HT-29 (cell line): ENCODE data around the gene USP48. TPM values are rescaled to one million over a fixed set of nuclear protein-coding genes. Genes with fewer than 3 reads are reported as not detected.

Experiments
- DNase-seq: peaks from one replicate; pipeline ENCODE4 v3.0.0-alpha.2; 2015; ENCODE audit warnings: low spot score
- total RNA-seq: library from RNA; depleted of rRNA; stranded (reverse); fragments of >200 nt; shearing (Covaris generic); gene quantifications from 2 replicates; pipeline ENCODE4 v1.2.3, GENCODE V29; 2014

USP48 gene
- total RNA-seq, 1 experiment from 2014 or later = 19.5 TPM

DNA sequence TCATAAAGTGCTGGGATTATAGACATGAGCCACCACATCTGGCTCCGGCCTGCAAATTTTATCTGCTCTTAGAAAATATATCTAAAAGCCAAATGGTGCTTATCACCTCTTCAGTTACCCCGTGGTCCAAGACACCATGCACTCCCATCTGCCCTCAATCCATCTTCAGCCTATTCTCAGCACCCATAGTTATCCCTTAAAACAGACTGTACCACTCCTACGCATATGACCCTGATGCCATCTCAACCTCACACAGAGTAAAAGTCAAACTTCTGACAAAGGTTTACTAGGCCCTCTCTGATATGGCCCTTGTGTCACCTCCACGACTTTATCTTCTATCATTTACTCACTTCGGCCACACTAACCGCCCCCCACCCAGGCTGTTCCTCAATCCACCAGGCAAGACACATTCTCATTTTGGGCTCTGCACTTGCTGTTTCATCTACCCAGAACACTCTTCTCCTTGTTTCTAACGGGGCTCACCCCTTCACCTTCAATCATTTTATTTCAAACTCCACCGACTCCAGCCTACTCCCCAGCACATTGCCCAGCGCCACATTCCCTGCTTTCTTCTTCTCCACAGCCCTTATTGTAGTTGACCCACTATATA is 33.0 kb downstream of the USP48 start:
- no peak for DNase-seq

DNA sequence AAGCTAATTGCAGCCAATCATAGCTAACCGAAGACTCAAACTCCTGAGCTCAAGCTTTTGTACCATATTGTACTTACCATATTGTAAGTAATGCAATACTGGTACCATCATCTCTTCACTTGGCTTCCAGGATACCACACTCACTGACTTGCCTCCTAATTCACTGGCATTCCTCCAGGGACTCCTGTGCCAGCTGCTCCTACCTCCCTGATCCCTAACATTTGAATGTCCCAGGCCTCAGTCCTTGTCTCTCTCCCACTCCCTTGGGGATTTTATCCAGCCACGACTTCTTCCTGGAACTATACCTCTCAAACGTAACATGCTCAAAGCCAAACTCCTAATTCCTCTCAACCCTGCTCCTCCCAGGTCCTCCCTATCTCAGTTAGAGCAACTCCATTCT is 33.8 kb downstream of the USP48 start:
- no peak for DNase-seq

DNA sequence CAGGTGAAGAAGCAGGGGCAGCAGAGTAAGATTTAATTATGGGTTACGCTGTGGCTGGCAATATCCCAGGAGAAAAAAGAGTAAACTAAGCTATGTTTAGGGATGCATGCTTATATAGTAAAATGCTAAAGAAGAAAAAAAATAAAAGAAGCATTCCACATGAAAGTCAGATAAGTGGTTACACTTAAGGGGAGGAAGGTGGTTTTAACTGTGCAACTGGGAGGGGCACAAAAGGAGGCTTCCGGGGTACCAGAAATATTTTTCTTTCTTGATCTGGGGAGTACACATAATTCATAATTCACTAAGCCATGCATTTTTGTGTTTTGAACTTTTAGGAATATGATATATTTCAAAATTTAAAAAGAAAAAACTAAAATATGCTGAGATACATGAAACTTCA is 39.5 kb downstream of the USP48 start:
- no peak for DNase-seq

DNA sequence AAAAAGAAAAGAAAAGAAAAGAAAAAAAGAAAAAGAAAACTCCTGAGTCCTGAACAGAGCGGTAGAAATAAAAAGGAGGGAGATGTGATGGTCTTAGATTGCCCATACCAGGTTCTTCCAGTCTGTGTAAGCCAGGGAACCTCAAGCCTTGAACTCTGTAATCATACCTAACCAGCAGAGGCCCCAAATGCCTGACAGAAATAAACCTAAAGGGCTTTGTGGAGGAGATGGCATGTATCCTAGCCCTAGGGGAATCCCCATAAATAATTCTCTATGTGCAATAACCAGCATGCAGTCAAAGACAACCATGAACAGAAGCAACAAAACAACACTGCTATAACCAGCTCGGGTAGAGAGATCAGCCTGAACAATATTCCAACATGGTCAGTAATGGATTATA is 40.4 kb downstream of the USP48 start:
- DNase-seq = no peak

DNA sequence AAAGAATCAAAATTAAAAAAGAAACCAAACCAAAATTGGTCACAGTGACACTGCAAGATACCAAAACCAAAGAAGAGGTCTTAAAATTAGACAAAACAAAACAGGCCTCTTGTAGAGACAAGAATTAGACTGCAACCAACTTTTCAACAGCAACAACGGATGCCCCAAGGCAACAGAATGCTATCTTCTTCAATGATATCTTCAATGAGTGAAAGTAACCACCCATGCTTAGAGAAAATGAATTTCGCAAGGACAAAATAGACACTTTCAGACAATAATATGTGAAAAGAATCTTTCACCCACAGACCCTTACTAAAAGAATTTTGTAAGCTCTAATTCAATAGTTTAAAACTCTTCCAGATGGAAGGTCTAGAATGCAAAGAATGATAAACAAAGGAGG is 41.7 kb downstream of the USP48 start:
- no peak for DNase-seq

- no peak for DNase-seq
Observed at GRCh38 chr1:21736876-21737275, 46.1 kb downstream of the USP48 start.

- no peak for DNase-seq
Observed at GRCh38 chr1:21736011-21736410, 46.9 kb downstream of the USP48 start.

- DNase-seq = no peak
Observed at GRCh38 chr1:21734526-21734925, 48.4 kb downstream of the USP48 start.

GRCh38 chr1:21732664-21733063 is 50.3 kb downstream of the USP48 start:
- DNase-seq = no peak

DNA sequence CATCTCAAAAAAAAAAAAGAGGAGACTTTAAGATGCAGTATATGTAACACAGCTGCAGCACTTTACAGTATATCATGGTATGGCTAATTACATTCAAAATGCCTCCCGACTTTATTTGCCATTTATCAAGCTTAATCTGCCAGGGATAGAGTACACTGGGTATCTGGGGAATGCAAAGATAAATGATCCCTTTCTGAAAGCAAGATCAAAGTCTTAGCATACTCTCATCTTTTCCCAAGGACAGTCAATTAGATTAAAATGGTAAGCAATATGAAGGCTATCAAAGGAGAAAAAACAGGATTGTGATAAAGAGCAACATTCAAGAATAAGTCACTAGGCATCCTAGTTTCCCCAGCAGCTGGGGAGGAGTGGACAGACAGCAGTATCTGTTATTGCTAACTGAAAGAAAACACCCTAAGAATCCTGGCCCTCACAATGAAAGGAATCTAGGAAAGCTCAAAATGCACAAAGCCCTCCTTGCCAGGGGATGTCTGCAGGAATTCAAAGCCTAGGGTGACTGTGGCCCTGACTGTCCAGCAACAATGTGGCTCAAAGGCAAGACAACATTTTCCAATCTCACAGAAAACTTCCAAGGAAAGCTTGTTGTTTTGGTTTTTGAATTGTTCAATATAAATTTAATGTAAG is 57.1 kb downstream of the USP48 start:
- DNase-seq = no peak

GRCh38 chr1:21724570-21724969 is 58.4 kb downstream of the USP48 start:
- DNase-seq = no peak

DNA sequence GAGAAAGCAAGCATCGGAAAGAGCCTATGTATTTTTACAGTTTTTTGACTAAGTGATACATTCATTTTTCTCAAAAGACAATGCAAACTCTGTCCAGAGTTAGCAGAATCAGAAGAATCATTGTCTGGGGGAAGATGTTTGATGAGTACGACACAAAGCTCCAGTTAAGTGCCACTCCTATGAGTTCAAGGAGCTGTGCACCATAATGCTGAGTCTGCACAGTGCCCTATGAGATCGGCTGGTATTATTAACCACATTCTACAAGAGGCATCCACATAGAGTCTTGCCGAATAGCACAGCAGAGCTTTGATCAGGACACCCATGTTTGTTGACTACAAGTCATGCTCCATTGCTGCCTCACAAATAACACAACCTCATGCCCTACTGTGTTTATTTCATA is 58.9 kb downstream of the USP48 start:
- no peak for DNase-seq

GRCh38 chr1:21721295-21721985 is 61.5 kb downstream of the USP48 start:
- no peak for DNase-seq

DNA sequence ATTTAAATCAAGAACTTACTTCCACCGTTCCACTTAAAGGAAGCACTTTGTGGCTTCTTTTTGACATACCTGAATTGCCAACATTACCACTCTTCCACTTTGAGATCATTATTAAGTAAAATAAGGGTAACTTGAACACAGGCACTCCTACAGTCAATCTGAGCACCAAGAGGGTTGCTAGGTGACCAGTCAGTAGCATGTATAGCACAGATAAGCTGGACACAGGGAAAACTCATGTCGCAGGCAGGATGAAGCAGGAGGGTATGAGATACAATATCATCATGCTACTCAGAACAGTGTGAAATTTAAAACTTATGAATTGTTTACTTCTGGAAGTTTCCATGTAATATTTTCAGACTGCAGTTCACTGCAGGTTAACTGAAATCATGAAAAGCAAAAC is 66.8 kb downstream of the USP48 start:
- DNase-seq = no peak

DNA sequence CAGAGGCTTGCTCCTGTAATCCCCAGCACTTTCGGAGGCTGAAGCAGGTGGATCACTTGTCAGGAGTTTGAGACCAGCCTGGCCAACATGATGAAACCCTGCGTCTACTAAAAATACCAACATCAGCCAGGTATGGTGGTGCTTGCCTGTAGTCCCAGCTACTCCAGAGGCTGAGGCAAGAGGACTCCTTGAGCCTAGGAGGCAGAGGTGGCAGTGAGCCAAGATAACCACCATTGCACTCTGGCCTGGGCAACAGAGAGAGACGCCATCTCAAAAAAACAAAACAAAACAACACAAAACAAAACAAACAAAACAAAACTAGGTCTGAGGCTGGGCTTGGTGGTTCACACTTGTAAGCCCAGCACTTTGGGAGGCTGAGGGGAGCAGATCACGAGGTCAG is 75.1 kb downstream of the USP48 start:
- DNase-seq = no peak

GRCh38 chr1:21707086-21707840 is 75.7 kb downstream of the USP48 start:
- DNase-seq = no peak

DNA sequence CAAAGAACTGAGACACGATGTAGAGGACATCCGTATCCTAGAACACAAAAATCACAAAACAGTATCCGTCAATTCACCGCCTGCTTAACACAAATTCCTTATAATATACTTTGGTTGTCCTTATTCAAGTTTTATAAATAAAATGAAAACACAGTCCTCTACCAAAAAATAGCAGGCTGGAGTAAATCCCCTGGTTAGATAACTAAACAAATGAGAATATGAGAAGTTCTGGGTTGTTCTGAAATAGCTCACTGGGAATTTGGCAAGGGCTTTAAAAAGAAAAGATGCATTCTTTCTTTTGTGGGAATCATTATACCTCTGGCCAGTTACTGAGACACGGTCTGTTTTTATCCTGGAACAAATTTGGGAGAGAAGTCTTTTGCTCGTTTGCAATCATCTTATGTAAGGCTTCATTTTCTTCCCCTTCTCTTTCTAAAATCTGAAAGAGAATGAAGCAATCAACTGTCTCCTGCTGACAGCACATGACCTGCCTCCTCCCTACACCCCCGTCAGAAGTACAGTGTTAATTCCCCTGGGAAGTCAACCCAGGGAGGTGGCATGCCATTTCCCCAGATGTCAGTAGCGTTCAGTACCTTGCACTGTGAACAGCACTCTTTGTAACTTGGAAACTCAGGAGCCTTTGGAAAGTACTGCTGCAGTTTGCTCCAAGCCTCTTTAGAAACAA is 76.7 kb downstream of the USP48 start:
- DNase-seq = no peak

DNA sequence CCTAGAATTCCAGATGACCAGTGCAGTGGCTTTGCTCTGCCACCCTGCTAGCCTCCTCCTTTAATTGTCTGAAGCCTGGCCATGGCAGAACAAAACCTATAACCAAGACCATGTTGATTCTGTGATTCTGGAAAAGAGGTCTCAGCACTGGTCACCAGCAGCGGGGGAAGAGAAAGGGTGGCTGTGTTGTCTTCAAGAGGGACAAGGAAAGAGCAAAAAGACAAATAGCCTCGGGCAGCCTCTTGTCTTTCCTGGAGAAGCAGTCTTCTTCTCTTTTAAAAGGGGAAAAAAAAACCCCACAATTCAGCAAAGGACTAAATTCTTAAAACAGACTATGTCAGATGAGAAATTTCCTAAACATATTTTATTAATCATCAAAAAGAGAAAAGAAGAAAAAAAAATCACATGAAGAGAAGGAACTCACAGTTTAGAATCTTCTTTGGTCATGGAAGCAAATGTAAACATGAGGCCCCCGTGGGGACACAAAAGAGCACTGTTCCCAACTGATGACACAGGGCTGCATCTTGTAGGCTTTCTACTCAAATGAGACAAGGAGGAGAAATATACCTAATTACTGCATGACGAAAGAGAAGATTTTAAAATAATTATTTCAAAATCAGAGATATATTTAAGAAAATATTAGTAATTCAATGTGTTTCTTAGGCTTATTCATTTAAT is 77.5 kb downstream of the USP48 start:
- no peak for DNase-seq

- no peak for DNase-seq
Observed at GRCh38 chr1:21704145-21704544, 78.8 kb downstream of the USP48 start.

DNA sequence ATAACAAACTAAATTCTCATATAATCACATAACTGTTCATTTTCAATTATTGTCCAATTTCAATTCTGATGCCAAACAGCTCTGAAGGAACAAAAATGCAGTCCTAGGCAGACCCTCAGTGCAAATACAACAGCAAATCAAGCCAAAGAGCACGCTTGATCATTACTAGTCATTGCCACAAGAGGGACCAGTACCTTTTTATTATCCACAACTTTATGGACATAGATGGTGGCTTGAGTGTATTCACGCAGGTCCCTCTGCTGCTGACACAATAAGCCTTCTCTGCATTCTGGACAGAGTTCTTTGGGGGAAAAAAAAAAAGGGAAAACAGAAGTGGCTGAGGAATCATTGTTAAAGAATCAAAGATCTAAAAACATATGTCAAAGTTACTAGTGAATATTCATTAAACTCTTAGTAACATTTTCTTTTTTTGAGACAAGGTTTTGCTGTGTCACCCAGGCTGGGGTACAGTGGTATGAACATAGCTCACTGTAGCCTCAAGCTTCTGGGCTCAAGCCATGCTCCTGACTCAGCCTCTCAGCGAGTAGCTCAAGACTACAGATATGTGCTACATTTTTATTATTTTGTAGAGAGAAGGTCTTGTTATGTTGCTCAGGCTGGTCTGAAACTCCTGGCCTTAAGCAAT is 79.5 kb downstream of the USP48 start:
- peak; percentile 55 for DNase-seq

DNA sequence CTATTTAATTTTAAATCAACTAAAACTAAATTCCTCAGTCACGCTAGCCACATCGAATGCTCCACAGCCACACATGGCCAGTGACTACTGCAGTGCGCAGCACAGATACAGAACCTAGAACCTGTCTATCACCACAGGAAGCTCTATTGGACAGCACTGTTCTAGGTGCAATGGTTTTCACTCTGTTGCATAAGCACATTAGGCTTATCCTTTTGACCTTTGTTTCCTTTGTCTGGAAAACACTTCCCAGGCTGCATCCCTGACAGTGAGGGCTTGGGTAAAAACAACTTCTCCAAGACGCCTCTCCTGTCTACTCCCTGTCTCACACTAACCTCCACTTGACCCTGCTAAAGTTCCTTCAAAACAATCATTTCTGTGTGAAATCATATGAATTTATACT is 80.2 kb downstream of the USP48 start:
- no peak for DNase-seq
